Neuronal stem cell (in vitro differentiated cells): ENCODE measurements around the gene TMPRSS11A. TPM values are rescaled to one million over a fixed set of nuclear protein-coding genes. Genes with fewer than 3 reads are reported as not detected.

Source experiments
- DNase-seq: peaks from one replicate; pipeline ENCODE4 v3.0.0-alpha.2; 2013; ENCODE audit warnings: low spot score
- H2AFZ ChIP-seq: one replicate; pipeline ENCODE4 v1.6.1; 2013; ENCODE audit warnings: mild to moderate bottlenecking, low read length, inconsistent platforms
- H2AK5ac ChIP-seq: 2 replicates; pipeline ENCODE4 v1.6.1; 2013; ENCODE audit warnings: low read depth, mild to moderate bottlenecking, inconsistent platforms, low read length, moderate library complexity, mixed read lengths
- H2BK120ac ChIP-seq: 2 replicates; pipeline ENCODE4 v1.6.1; 2013; ENCODE audit warnings: low read depth, mild to moderate bottlenecking, inconsistent platforms, low read length, moderate library complexity, mixed read lengths
- H2BK12ac ChIP-seq: one replicate; pipeline ENCODE4 v1.6.1; 2013; ENCODE audit warnings: low read length, inconsistent platforms
- H2BK15ac ChIP-seq: 2 replicates; pipeline ENCODE4 v1.6.1; 2013; ENCODE audit warnings: mild to moderate bottlenecking, low read length, inconsistent platforms, mixed read lengths
- H2BK5ac ChIP-seq: one replicate; pipeline ENCODE4 v1.6.1; 2013; ENCODE audit warnings: inconsistent platforms, mild to moderate bottlenecking, low read length, moderate library complexity
- H3K14ac ChIP-seq: one replicate; pipeline ENCODE4 v1.6.1; 2013; ENCODE audit warnings: low read length, inconsistent platforms
- H3K18ac ChIP-seq: 2 replicates; pipeline ENCODE4 v1.6.1; 2013; ENCODE audit warnings: low read length, inconsistent platforms
- H3K23ac ChIP-seq: 2 replicates; pipeline ENCODE4 v1.6.1; 2013; ENCODE audit warnings: low read depth, mild to moderate bottlenecking, mixed read lengths, low read length, inconsistent platforms; ENCODE audit not compliant: poor library complexity
- H3K27ac ChIP-seq: replicated peaks from 3 replicates; pipeline ENCODE4 v1.5.1; 2013; ENCODE audit warnings: low read length, inconsistent platforms
- H3K27me3 ChIP-seq, 3 experiments: 2 replicates each; pipeline ENCODE4 v1.6.1; 2013; ENCODE audit warnings: low read length in 3 of 3, mild to moderate bottlenecking in 2 of 3, inconsistent platforms in 1 of 3, low read depth in 1 of 3, mixed read lengths in 1 of 3, moderate library complexity in 1 of 3; ENCODE audit not compliant: control insufficient read depth in 3 of 3, insufficient read depth in 3 of 3
- H3K36me3 ChIP-seq, 2 donors: replicated peaks in 1 of 2; 2 replicates each; pipeline ENCODE4 v1.6.1; 2013; ENCODE audit warnings: low read length in 2 of 2; ENCODE audit not compliant: control insufficient read depth in 2 of 2, insufficient read depth in 2 of 2
- H3K4ac ChIP-seq: 2 replicates; pipeline ENCODE4 v1.6.1; 2013; ENCODE audit warnings: inconsistent platforms, mild to moderate bottlenecking, low read length, moderate library complexity
- H3K4me1 ChIP-seq, 2 donors: 1 replicate in 1 of 2; 2 replicates in 1 of 2; pipeline ENCODE4 v1.6.1; 2013; ENCODE audit warnings: low read length in 2 of 2, low read depth in 1 of 2; ENCODE audit not compliant: control insufficient read depth in 2 of 2, insufficient read depth in 1 of 2
- H3K4me2 ChIP-seq: one replicate; pipeline ENCODE4 v1.6.1; 2013; ENCODE audit warnings: mild to moderate bottlenecking, low read length, inconsistent platforms; ENCODE audit not compliant: insufficient read depth, poor library complexity, severe bottlenecking
- H3K4me3 ChIP-seq, 2 donors: 2 replicates each; pipeline ENCODE4 v1.5.1; 2013; ENCODE audit warnings: low read length in 2 of 2, mild to moderate bottlenecking in 2 of 2, inconsistent platforms in 1 of 2, moderate library complexity in 1 of 2
- H3K79me1 ChIP-seq: one replicate; pipeline ENCODE4 v1.6.1; 2013; ENCODE audit warnings: low read depth, mild to moderate bottlenecking, inconsistent platforms, low read length, moderate library complexity
- H3K9ac ChIP-seq: one replicate; pipeline ENCODE4 v1.6.1; 2013; ENCODE audit warnings: mild to moderate bottlenecking, low read depth, low read length, inconsistent platforms; ENCODE audit not compliant: poor library complexity
- H3K9me3 ChIP-seq, 2 donors: replicated peaks in 1 of 2; 2 replicates each; pipeline versions ENCODE3 to v1.6.1; 2013; ENCODE audit warnings: low read length in 2 of 2, mild to moderate bottlenecking in 2 of 2, inconsistent platforms in 1 of 2, low read depth in 1 of 2, mixed read lengths in 1 of 2, moderate library complexity in 1 of 2; ENCODE audit not compliant: control insufficient read depth in 2 of 2, insufficient read depth in 1 of 2
- H4K8ac ChIP-seq: one replicate; pipeline ENCODE4 v1.6.1; 2013; ENCODE audit warnings: low read depth, mild to moderate bottlenecking, inconsistent platforms, low read length, moderate library complexity
- H4K91ac ChIP-seq: one replicate; pipeline ENCODE4 v1.6.1; 2013; ENCODE audit warnings: low read length, low read depth, mild to moderate bottlenecking, inconsistent platforms; ENCODE audit not compliant: poor library complexity
- WGBS, 2 donors: extraction: QIAGEN DNeasy Blood & Tissue Kit; methylation state at CpG; one replicate each; pipeline ENCODE4 v1.1.7; 2013; ENCODE audit warnings: missing lambda C conversion rate in 2 of 2, mixed read lengths in 1 of 2; ENCODE audit not compliant: insufficient read length in 2 of 2, insufficient replicate concordance in 1 of 2; ENCODE audit errors: extremely low coverage in 2 of 2; 5-methylcytosine and 5-hydroxymethylcytosine counted together
- polyA plus RNA-seq, 2 experiments: library from polyadenylated mRNA; stranded (reverse); fragments of 200-250 nt; gene quantifications; one replicate each; pipeline ENCODE4 v1.2.3, GENCODE V29; 2013

The TMPRSS11A gene
- polyA plus RNA-seq (2013, experiment 1 of 2): not detected
- polyA plus RNA-seq (2013, experiment 2 of 2): not detected

- no peak within 1 kb of the TSS for H3K18ac ChIP-seq
- H3K14ac ChIP-seq: no peak within 1 kb of the TSS
- no peak within 1 kb of the TSS for H3K4ac ChIP-seq
- H2AK5ac ChIP-seq: no peak within 1 kb of the TSS
- H3K27ac ChIP-seq: no peak within 1 kb of the TSS
- WGBS, 2 donors: no CpG with 5 or more reads among the region's 2 CpGs
- H3K27me3 ChIP-seq: no peaks in the 10 kb centered on the region
- no peak within 1 kb of the TSS for H2BK15ac ChIP-seq
- no peak within 1 kb of the TSS for H2BK5ac ChIP-seq
- no peak within 1 kb of the TSS for H2BK12ac ChIP-seq
- no peak within 1 kb of the TSS for H3K9ac ChIP-seq
- H3K36me3 ChIP-seq: no peaks in the 10 kb centered on the region
- no peak within 1 kb of the TSS for H3K4me2 ChIP-seq
- no peak within 1 kb of the TSS for H4K8ac ChIP-seq
- H3K23ac ChIP-seq: no peak within 1 kb of the TSS
- no peaks in the 10 kb centered on the region for H3K9me3 ChIP-seq
- no peak for DNase-seq
- no peak within 1 kb of the TSS for H2BK120ac ChIP-seq
- no peaks in the 10 kb centered on the region for H3K4me1 ChIP-seq
- H4K91ac ChIP-seq: no peak within 1 kb of the TSS
- H3K79me1 ChIP-seq: no peaks in the 10 kb centered on the region
- H2AFZ ChIP-seq: no peak within 1 kb of the TSS
- H3K4me3 ChIP-seq: no peak within 1 kb of the TSS
These were observed at the start of gene TMPRSS11A for GRCh38 chr4:67963356-67963755. Gene TMPRSS11A (minus strand): TSS chr4:67963493. CDS start chr4:67963393, 100 bp downstream.

- no peak overlapping the region for H2AK5ac ChIP-seq
- no peak overlapping the region for H3K14ac ChIP-seq
- H3K27me3 ChIP-seq: peaks cover 0 to 4% (median 0%) of the 10 kb centered on the region in 3 experiments
- no peak overlapping the region for H2BK5ac ChIP-seq
- H3K4me2 ChIP-seq: no peak overlapping the region
- no peak overlapping the region for H4K91ac ChIP-seq
- H3K4me3 ChIP-seq: no peak overlapping the region
- no peaks in the 10 kb centered on the region for H3K36me3 ChIP-seq
- H3K9me3 ChIP-seq: no peaks in the 10 kb centered on the region
- H3K4ac ChIP-seq: no peak overlapping the region
- H2BK120ac ChIP-seq: no peak overlapping the region
- H3K79me1 ChIP-seq: no peaks in the 10 kb centered on the region
- H3K23ac ChIP-seq: no peak overlapping the region
- H3K27ac ChIP-seq: no peak overlapping the region
- H2AFZ ChIP-seq: no peak overlapping the region
- no peaks in the 10 kb centered on the region for H3K4me1 ChIP-seq
- no peak overlapping the region for H4K8ac ChIP-seq
- no peak overlapping the region for H2BK15ac ChIP-seq
- no peak for DNase-seq
- H3K9ac ChIP-seq: no peak overlapping the region
- no peak overlapping the region for H3K18ac ChIP-seq
- H2BK12ac ChIP-seq: no peak overlapping the region
These were observed 48.4 kb upstream of the TMPRSS11A start for GRCh38 chr4:68011684-68012083.

- H4K91ac ChIP-seq: no peak overlapping the region
- no peak overlapping the region for H2BK5ac ChIP-seq
- H2BK15ac ChIP-seq: no peak overlapping the region
- no peak overlapping the region for H3K18ac ChIP-seq
- H3K9me3 ChIP-seq: no peaks in the 10 kb centered on the region
- no peak overlapping the region for H3K4ac ChIP-seq
- no peak overlapping the region for H2BK120ac ChIP-seq
- no peaks in the 10 kb centered on the region for H3K4me1 ChIP-seq
- H3K4me2 ChIP-seq: no peak overlapping the region
- H3K14ac ChIP-seq: no peak overlapping the region
- no peak overlapping the region for H2AK5ac ChIP-seq
- H3K27me3 ChIP-seq: no peaks in the 10 kb centered on the region
- no peak overlapping the region for H2AFZ ChIP-seq
- no peak overlapping the region for H4K8ac ChIP-seq
- H3K36me3 ChIP-seq: no peaks in the 10 kb centered on the region
- H3K4me3 ChIP-seq: no peak overlapping the region
- no peak overlapping the region for H3K9ac ChIP-seq
- no peak overlapping the region for H3K23ac ChIP-seq
- H3K79me1 ChIP-seq: no peaks in the 10 kb centered on the region
- H2BK12ac ChIP-seq: no peak overlapping the region
- no peak for DNase-seq
- no peak overlapping the region for H3K27ac ChIP-seq
These were observed 39.6 kb upstream of the TMPRSS11A start for GRCh38 chr4:68002906-68003305.

- H4K8ac ChIP-seq: no peak overlapping the region
- no peaks in the 10 kb centered on the region for H3K36me3 ChIP-seq
- no peak overlapping the region for H3K4me2 ChIP-seq
- H3K14ac ChIP-seq: no peak overlapping the region
- no peak for DNase-seq
- H3K79me1 ChIP-seq: no peaks in the 10 kb centered on the region
- H4K91ac ChIP-seq: no peak overlapping the region
- no peak overlapping the region for H3K27ac ChIP-seq
- no peak overlapping the region for H2AK5ac ChIP-seq
- H2BK12ac ChIP-seq: no peak overlapping the region
- WGBS, 2 donors: no CpG with 5 or more reads among the region's 1 CpG
- H2BK120ac ChIP-seq: no peak overlapping the region
- H2AFZ ChIP-seq: no peak overlapping the region
- H3K18ac ChIP-seq: no peak overlapping the region
- H2BK5ac ChIP-seq: no peak overlapping the region
- H3K4me3 ChIP-seq: no peak overlapping the region
- H2BK15ac ChIP-seq: no peak overlapping the region
- no peak overlapping the region for H3K9ac ChIP-seq
- no peak overlapping the region for H3K4ac ChIP-seq
- H3K27me3 ChIP-seq: no peaks in the 10 kb centered on the region
- H3K23ac ChIP-seq: no peak overlapping the region
- H3K9me3 ChIP-seq: no peaks in the 10 kb centered on the region
- no peaks in the 10 kb centered on the region for H3K4me1 ChIP-seq
These were observed 32.8 kb upstream of the TMPRSS11A start for GRCh38 chr4:67996127-67996526.
